Right lobe of liver (tissue), 6 donors: ENCODE measurements around the gene FLNA. TPM values are rescaled to one million over a fixed set of nuclear protein-coding genes. Genes with fewer than 3 reads are reported as not detected.

ENCODE experiments used
- ATAC-seq, 4 donors: fragments of 200-7000 bp; cut with Tn5 transposase; one replicate each; pipeline ENCODE4 v1.9.1; 2020; ENCODE audit warnings: mild to moderate bottlenecking in 4 of 4, moderate library complexity in 4 of 4
- DNase-seq, 3 donors: peaks; one replicate each; pipeline ENCODE4 v3.0.0-alpha.2; 2020
- H3K27ac ChIP-seq, 3 donors: fragments of 200-600 bp; one replicate each; pipeline ENCODE4 v1.8.0; 2022
- H3K27me3 ChIP-seq, 2 donors: fragments of 200-600 bp; one replicate each; pipeline ENCODE4 v1.8.0; 2022
- H3K36me3 ChIP-seq, 4 donors: fragments of 200-600 bp; sonication (generic) in 1 of 4; one replicate each; pipeline versions ENCODE4 v1.5.1 to v1.8.0; 2017 to 2022; ENCODE audit warnings: control low read depth in 1 of 4
- H3K4me1 ChIP-seq, 4 donors: fragments of 200-600 bp; sonication (generic) in 1 of 4; one replicate each; pipeline versions ENCODE4 v1.5.1 to v1.8.0; 2017 to 2022; ENCODE audit warnings: control low read depth in 1 of 4
- H3K4me3 ChIP-seq, 3 donors: fragments of 200-600 bp; one replicate each; pipeline ENCODE4 v1.8.0; 2022
- H3K9me3 ChIP-seq, 4 donors: fragments of 200-600 bp; sonication (generic) in 1 of 4; one replicate each; pipeline versions ENCODE4 v1.5.1 to v1.8.0; 2017 to 2022; ENCODE audit warnings: control low read depth in 1 of 4
- CTCF ChIP-seq, 4 donors: fragments of 200-600 bp in 3 of 4; fragments of 450-650 bp in 1 of 4; IDR thresholded peaks; one replicate each; pipeline versions ENCODE4 v1.5.1 to v1.8.0; 2016 to 2022; ENCODE audit warnings: antibody characterized with exemption in 4 of 4, mild to moderate bottlenecking in 2 of 4
- POLR2A ChIP-seq: fragments of 450-650 bp; IDR thresholded peaks from one replicate; pipeline ENCODE4 v1.6.1; 2017; ENCODE audit warnings: antibody characterized with exemption, mild to moderate bottlenecking
- WGBS: methylation state at CpG from one replicate; pipeline ENCODE4 v1.1.6; 2018; ENCODE audit warnings: low coverage, low lambda C conversion rate; ENCODE audit not compliant: insufficient coverage; ENCODE audit errors: missing lambda C conversion rate; 5-methylcytosine and 5-hydroxymethylcytosine counted together
- intact Hi-C, 2 donors: fragments of 100-400 bp; cut with DNase I; formaldehyde crosslinking; loops; one replicate each; pipeline versions ENCODE4 v1.11.2 to v1.14.1; 2022
- total RNA-seq, 6 experiments: library from RNA; depleted of rRNA in 2 of 6; stranded (reverse); fragments of >200 nt in 2 of 6; fragmentation: NEBNext Ultra II Directional in 3 of 6; extraction: Animal tissue kit (Norgen Biotek cat#: 25700) in 3 of 6; gene quantifications; one replicate each; pipeline versions ENCODE4 v1.1.0 to v1.2.4, GENCODE V29; 2016 to 2023
- donor health status: DM: no; HTN: yes; CAD: no.
- donor health status: DM: no; HTN: no; CAD: no.
- donor health status: DM: no; HTN: no; CAD: no.
- donor health status: DM: no; HTN: yes; CAD: no.
- donor health status: DM: no; HTN: yes; CAD: no.

The FLNA gene
- total RNA-seq, 6 experiments from 2014 or later: 46.8 to 124 (median 82.6) TPM

- no CpG with 5 or more reads among the region's 13 CpGs for WGBS
- Histone ChIP-seq H3K27me3 (no peaks in the 10 kb centered on the region), H3K4me3 (no peak overlapping the region), H3K36me3 (peaks cover 0 to 4% (median 0%) of the 10 kb centered on the region in 4 donors), H3K27ac (no peak overlapping the region), H3K4me1 (peaks cover 0 to 5% (median 1%) of the 10 kb centered on the region in 4 donors), H3K9me3 (no peaks in the 10 kb centered on the region)
- DNase-seq (no peak), ATAC-seq (no peak)
- TF ChIP-seq POLR2A (no peak), CTCF (IDR thresholded peaks at IDR 0.05) (no peak)
- intact Hi-C loops: no loop called here
These were observed 19.9 kb downstream of the FLNA start for GRCh38 chrX:154354516-154354915.

GRCh38 chrX:154354013-154354412, 20.4 kb downstream of the FLNA start:
- intact Hi-C loops: no loop called here
- Histone ChIP-seq H3K9me3 (no peaks in the 10 kb centered on the region), H3K27me3 (no peaks in the 10 kb centered on the region), H3K27ac (no peak overlapping the region), H3K4me1 (peaks cover 0 to 5% (median 1%) of the 10 kb centered on the region in 4 donors), H3K36me3 (peaks cover 0 to 4% (median 0%) of the 10 kb centered on the region in 4 donors), H3K4me3 (no peak overlapping the region)
- DNase-seq (no peak), ATAC-seq (no peak)
- no CpG with 5 or more reads among the region's 14 CpGs for WGBS
- TF ChIP-seq CTCF (IDR thresholded peaks at IDR 0.05) (no peak), POLR2A (no peak)

GRCh38 chrX:154353172-154353843, 21.1 kb downstream of the FLNA start:
- intact Hi-C loops: no loop called here
- TF ChIP-seq POLR2A (no peak), CTCF (IDR thresholded peaks at IDR 0.05) (no peak)
- Histone ChIP-seq H3K27ac (no peak overlapping the region), H3K27me3 (no peaks in the 10 kb centered on the region), H3K4me1 (peaks cover 0 to 3% (median under 1%) of the 10 kb centered on the region in 4 donors), H3K36me3 (peaks cover 0 to 4% (median 0%) of the 10 kb centered on the region in 4 donors), H3K9me3 (no peaks in the 10 kb centered on the region), H3K4me3 (no peak overlapping the region)
- ATAC-seq: no peak
- DNase-seq: no peak
- WGBS: no CpG with 5 or more reads among the region's 24 CpGs

- intact Hi-C loops: no loop called here
- no peaks in the 10 kb centered on the region for H3K9me3 ChIP-seq
- no peak overlapping the region for H3K4me3 ChIP-seq
- peaks cover 0 to 3% (median 0%) of the 10 kb centered on the region in 4 donors for H3K4me1 ChIP-seq
- DNase-seq: no peak
- H3K36me3 ChIP-seq: peaks cover 0 to 4% (median 0%) of the 10 kb centered on the region in 4 donors
- TF ChIP-seq POLR2A: no peak
- TF ChIP-seq CTCF (IDR thresholded peaks at IDR 0.05): no peak
- no peaks in the 10 kb centered on the region for H3K27me3 ChIP-seq
- 100% methylated on average over 1 of the region's 13 CpGs for WGBS
- no peak for ATAC-seq
- H3K27ac ChIP-seq: no peak overlapping the region
These were observed 22.0 kb downstream of the FLNA start for GRCh38 chrX:154352466-154352865.
